Dendritic cell treated with granulocyte-macrophage colony-stimulating factor and Interleukin-4, amounts not matched to agents 40 ng/mL and 50 ng/mL, for 4 days (primary cell): ENCODE results near the gene NDST1.

ENCODE experiments used
- H3K27ac Mint-ChIP-seq: one replicate; pipeline ENCODE4 v1.8.0; 2022; ENCODE audit warnings: mild to moderate bottlenecking, mixed read lengths
- H3K27me3 Mint-ChIP-seq: one replicate; pipeline ENCODE4 v1.8.0; 2022; ENCODE audit warnings: mild to moderate bottlenecking, mixed read lengths
- H3K36me3 Mint-ChIP-seq: one replicate; pipeline ENCODE4 v1.8.0; 2022; ENCODE audit warnings: low read depth, mixed read lengths
- H3K4me1 Mint-ChIP-seq: one replicate; pipeline ENCODE4 v1.8.0; 2022; ENCODE audit warnings: low read depth, mixed read lengths
- H3K4me3 Mint-ChIP-seq: one replicate; pipeline ENCODE4 v1.8.0; 2022; ENCODE audit warnings: mild to moderate bottlenecking, moderate library complexity, mixed read lengths
- H3K9me3 Mint-ChIP-seq: one replicate; pipeline ENCODE4 v1.8.0; 2022; ENCODE audit warnings: mixed read lengths
- intact Hi-C: fragments of 100-400 bp; cut with micrococcal nuclease; formaldehyde crosslinking; loops from one replicate; pipeline ENCODE4 v1.15.0; 2022

The NDST1 gene

DNA sequence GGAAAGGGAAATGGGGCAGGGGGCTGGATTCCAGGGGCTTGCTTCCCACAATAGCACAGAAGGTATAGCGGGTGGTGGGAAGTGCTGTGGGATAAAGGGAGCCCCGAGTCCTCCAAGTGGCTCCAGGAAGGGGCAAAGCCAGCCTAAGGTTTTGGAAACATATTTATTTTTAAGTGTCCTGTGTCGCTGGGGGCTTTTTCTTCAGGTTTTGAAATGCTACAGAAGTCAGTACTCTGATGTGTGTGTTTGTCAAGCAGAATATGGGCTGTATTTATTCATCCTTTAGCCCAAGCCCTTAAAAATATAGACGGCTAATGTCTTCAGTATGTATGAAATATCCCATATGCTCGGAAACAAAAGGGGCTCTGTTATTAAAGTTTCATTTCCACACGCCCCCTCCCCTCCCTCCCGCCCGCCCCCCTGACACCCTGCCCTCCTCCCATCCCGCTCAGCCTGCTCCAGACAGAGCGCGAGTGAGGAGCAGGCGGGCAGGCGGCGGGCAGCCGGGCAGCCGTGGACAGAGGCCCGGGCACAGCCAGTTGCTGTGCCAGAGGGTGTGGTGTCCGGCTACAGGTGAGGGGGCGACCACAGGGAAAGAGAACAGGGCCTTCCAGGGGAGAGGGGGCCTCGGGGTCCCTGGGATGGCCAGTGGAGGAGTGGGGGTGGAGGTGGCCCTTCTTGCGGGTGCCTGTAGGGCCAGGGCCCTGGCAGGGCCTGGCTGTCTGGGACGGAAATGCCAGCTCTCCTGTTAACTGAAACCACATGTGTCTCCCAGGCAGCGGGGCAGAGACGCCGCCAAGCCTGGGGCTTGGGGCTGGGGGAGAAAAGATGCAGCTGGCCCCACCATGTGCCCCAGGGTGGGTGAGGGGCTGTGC lies 92.9 kb downstream of the NDST1 start:
- no peaks in the 10 kb centered on the region for H3K9me3 Mint-ChIP-seq
- H3K36me3 Mint-ChIP-seq: no peaks in the 10 kb centered on the region
- H3K27ac Mint-ChIP-seq: no peak overlapping the region
- no peaks in the 10 kb centered on the region for H3K27me3 Mint-ChIP-seq
- H3K4me3 Mint-ChIP-seq: no peak overlapping the region
- peaks cover 5% of the 10 kb centered on the region for H3K4me1 Mint-ChIP-seq
- intact Hi-C loops: no loop called here

DNA sequence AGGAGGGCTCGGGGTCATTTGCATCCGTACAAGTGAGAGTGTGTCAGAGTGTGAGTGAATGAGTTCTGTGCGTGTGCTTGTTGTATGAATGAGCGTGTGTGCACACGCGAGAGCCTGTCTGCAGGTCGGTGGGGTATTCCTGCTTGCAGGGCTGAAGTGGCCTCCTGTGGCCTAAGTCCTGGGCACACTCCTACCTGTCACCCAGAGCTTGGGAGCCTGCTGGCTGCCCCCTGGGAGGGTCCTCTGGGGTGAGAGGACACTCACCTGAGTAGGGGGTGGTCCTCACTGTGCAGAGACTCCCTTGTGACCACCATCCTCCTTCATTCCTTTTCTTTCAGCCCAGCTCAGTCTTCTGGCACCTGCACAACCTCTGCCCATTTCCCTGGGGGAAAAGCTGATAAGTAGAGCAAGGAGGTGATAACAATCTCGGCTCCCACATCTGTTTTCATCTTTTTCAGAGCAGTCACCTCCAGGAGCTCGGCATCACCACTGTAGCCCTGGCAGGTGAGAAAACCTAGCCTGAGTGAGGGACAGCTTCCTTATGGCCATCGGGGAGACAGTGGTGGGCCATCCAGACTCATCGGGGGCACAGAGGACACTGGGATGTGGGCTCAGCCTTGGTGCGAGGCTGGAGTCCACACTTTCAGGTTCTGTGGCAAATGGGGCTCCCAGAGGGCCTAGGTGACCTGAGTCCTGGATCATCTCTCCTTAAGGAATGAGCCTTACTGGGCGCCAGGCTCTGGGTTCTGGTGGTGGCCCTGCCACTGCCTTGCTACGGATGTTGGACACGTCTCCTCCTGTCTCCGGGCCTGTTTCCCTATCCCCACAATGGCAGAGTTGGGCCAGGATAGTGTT lies 93.8 kb downstream of the NDST1 start:
- Mint-ChIP-seq H3K36me3 (no peaks in the 10 kb centered on the region), H3K4me1 (peaks cover 5% of the 10 kb centered on the region), H3K27me3 (no peaks in the 10 kb centered on the region), H3K4me3 (no peak overlapping the region), H3K27ac (no peak overlapping the region), H3K9me3 (no peaks in the 10 kb centered on the region)
- intact Hi-C loops: no loop called here

DNA sequence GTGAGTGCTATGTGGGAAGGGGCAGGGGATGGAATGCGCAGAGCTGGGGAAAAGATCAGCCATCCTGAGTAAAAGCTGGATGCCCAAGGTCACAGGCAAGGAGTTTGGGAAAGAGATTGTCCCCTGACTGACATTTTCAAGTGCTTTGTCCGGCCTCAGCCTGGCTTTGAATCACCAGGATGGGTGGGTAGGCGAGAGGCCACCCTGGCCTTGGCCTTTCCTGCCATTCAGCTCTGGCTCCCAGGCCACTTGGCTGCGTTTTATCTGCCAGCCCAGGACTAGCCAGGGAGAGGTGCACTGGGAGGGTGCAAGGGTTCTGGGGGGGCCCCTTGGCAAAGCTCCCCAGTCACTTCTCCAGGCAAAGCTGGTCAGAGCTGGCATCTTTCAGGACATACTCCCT lies 95.1 kb downstream of the NDST1 start:
- no peaks in the 10 kb centered on the region for H3K9me3 Mint-ChIP-seq
- no peak overlapping the region for H3K27ac Mint-ChIP-seq
- H3K4me3 Mint-ChIP-seq: no peak overlapping the region
- no peaks in the 10 kb centered on the region for H3K36me3 Mint-ChIP-seq
- H3K4me1 Mint-ChIP-seq: peaks cover 1% of the 10 kb centered on the region
- intact Hi-C loops: no loop called here
- H3K27me3 Mint-ChIP-seq: no peaks in the 10 kb centered on the region

DNA sequence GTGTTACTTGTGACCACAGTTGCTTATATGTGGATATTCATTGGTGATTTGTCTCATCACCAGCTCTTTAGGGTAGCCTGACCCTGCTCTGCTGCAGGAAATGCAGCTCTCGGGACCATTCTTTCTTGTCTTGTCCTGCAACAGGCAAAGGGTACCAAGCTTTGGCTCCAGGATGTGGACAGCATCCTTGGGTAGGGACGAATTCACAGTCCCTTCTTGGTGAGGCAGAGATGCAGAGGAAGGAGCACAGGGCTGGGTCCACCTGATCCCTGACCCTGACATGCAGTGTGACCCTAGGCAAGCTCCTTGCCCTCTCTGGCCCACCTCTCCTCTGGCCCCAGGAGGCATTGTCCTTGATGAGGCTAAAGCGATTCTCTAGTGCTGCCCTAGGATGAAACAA lies 95.6 kb downstream of the NDST1 start:
- H3K27ac Mint-ChIP-seq: no peak overlapping the region
- no peak overlapping the region for H3K4me3 Mint-ChIP-seq
- intact Hi-C loops: no loop called here
- no peaks in the 10 kb centered on the region for H3K27me3 Mint-ChIP-seq
- H3K9me3 Mint-ChIP-seq: no peaks in the 10 kb centered on the region
- H3K4me1 Mint-ChIP-seq: no peaks in the 10 kb centered on the region
- H3K36me3 Mint-ChIP-seq: no peaks in the 10 kb centered on the region

DNA sequence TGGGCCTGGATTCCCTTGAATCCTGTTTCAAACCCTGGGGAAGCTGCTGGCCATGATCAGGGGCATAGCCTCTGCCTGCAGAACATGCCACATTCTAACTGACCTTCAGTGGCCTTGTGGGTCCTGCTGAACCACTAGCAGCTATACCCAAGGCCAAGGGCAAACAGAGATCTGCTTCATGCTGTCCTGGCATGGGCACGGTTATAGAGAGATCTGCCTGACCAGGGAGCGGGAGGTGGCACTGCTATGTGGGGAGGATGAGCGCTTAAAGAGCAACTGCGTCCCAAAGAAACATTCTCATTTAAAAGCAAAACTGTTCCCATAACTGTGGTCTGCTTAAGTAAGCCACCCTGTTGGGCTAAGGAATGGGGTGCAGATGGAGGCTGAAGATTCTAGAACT lies 96.1 kb downstream of the NDST1 start:
- Mint-ChIP-seq H3K36me3 (no peaks in the 10 kb centered on the region), H3K9me3 (no peaks in the 10 kb centered on the region), H3K27me3 (no peaks in the 10 kb centered on the region), H3K27ac (no peak overlapping the region), H3K4me3 (no peak overlapping the region), H3K4me1 (no peaks in the 10 kb centered on the region)
- intact Hi-C loops: no loop called here

DNA sequence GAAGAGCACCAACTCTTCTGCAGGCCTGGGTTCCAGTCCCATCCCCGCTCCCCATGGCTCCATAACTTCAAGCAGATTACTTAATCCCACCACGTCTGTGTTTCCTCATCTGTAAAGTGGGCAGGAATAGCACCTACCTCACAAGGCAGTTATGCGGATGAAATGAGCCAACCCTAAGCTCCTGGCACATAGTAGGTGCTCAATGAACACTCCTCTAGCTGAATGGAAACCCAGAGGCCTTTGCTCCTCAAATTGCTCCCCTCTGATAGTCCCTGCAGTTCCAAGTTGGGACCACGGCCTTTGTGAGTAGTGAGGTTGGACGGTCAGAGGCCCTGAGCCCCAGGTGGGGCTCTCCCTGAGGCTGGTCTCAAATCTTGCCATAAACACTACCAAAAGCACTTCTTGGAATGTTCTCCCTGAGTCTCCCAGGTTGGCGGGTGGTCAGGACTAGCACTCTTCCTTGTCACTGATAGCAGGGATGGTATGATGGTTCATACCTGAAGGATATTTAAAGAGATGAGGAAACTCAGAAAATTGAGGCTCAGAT lies 97.0 kb downstream of the NDST1 start:
- intact Hi-C loops: no loop called here
- no peaks in the 10 kb centered on the region for H3K36me3 Mint-ChIP-seq
- H3K27ac Mint-ChIP-seq: no peak overlapping the region
- no peak overlapping the region for H3K4me3 Mint-ChIP-seq
- no peaks in the 10 kb centered on the region for H3K9me3 Mint-ChIP-seq
- no peaks in the 10 kb centered on the region for H3K4me1 Mint-ChIP-seq
- no peaks in the 10 kb centered on the region for H3K27me3 Mint-ChIP-seq

DNA sequence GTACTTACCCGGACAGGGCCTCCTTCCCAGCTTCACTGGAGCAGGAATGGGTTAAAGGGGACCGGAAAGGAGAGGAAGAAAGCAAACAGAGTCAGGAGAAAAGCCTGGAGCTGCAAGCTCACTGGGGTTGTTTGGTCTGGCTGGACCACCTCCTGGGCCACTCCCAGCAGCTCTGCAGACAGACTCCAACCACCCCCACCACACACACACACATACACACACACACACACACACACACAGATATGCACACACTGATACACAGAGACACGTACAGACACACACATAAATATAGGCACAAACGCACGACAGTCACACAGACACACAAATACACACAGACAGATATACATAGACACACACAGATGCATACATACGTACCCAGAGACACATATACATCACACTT lies 97.6 kb downstream of the NDST1 start:
- no peaks in the 10 kb centered on the region for H3K9me3 Mint-ChIP-seq
- H3K4me3 Mint-ChIP-seq: no peak overlapping the region
- H3K36me3 Mint-ChIP-seq: no peaks in the 10 kb centered on the region
- no peak overlapping the region for H3K27ac Mint-ChIP-seq
- intact Hi-C loops: no loop called here
- no peaks in the 10 kb centered on the region for H3K27me3 Mint-ChIP-seq
- no peaks in the 10 kb centered on the region for H3K4me1 Mint-ChIP-seq

DNA sequence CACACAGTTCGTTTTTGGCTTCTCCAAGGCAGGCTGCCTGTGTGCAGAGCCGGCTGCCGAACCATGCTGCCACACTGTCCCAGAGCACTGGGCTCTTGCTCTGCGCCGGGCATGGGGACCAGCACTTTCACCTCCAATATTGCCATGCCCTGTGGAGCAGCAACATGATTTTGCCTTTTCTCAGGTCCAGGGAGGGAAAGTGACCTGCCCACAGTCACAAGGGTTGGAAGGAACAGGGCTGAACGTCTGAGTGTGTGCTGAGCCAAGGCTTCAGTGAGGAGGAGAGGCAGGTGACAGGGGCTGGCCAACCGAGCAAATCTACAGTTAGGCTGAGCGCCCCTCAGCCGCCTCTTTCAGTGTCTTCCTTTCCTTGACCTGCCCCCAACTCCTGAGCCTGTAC lies 98.5 kb downstream of the NDST1 start:
- Mint-ChIP-seq H3K36me3 (no peaks in the 10 kb centered on the region), H3K4me3 (no peak overlapping the region), H3K27me3 (no peaks in the 10 kb centered on the region), H3K9me3 (no peaks in the 10 kb centered on the region), H3K4me1 (no peaks in the 10 kb centered on the region), H3K27ac (no peak overlapping the region)
- intact Hi-C loops: no loop called here

DNA sequence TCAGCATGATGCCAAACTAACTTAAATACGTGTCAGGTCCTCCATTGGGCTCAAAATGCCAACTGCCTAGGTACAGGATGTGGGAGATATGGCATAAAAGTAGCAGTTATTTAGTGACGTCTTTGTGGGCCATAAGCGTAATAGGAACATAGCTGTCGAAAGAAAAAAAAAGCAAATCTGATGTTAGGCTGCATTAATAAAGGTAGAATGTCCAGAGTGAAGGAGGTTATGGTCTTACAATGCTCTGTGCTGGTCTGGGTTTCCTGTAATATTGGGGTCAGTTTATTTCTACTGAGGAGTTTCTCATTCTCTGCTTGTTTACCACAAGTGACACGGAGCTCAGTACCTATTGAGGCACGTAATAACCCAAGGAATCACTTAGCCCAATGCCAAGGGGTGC lies 99.2 kb downstream of the NDST1 start:
- Mint-ChIP-seq H3K27me3 (no peaks in the 10 kb centered on the region), H3K36me3 (no peaks in the 10 kb centered on the region), H3K4me1 (no peaks in the 10 kb centered on the region), H3K4me3 (no peak overlapping the region), H3K9me3 (no peaks in the 10 kb centered on the region), H3K27ac (no peak overlapping the region)
- intact Hi-C loops: no loop called here
